ENCODE measurements around the gene CCDC178. TPM values are rescaled to one million over a fixed set of nuclear protein-coding genes. Genes with fewer than 3 reads are reported as not detected.

CCDC178 gene
- total RNA-seq, 4 donors from 2014 or later: 1.0 to 6.0 (median 5.0) TPM

DNA sequence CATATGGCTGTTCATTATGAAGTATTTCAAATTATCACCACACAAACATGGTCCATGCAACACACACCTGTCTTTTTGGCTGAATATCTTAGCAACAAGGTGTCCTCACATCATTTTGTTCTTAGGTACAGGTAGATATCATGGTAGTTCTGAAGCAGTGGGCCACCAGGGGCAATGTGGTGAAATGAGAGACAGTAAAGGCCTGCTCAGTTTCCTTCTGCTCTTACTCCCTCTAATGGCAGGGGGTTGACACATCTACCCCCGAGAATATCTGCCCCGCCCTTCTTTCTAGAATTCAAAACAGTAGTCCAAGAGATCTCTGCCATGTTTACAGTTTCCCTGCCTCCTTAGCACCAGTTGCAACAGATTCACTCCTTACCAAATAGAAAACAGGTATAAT lies 520.7 kb downstream of the CCDC178 start:
- TF ChIP-seq, protein P1, sequence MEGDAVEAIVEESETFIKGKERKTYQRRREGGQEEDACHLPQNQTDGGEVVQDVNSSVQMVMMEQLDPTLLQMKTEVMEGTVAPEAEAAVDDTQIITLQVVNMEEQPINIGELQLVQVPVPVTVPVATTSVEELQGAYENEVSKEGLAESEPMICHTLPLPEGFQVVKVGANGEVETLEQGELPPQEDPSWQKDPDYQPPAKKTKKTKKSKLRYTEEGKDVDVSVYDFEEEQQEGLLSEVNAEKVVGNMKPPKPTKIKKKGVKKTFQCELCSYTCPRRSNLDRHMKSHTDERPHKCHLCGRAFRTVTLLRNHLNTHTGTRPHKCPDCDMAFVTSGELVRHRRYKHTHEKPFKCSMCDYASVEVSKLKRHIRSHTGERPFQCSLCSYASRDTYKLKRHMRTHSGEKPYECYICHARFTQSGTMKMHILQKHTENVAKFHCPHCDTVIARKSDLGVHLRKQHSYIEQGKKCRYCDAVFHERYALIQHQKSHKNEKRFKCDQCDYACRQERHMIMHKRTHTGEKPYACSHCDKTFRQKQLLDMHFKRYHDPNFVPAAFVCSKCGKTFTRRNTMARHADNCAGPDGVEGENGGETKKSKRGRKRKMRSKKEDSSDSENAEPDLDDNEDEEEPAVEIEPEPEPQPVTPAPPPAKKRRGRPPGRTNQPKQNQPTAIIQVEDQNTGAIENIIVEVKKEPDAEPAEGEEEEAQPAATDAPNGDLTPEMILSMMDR (IDR thresholded peaks at IDR 0.05; ENCODE audit: low read depth): no peak

DNA sequence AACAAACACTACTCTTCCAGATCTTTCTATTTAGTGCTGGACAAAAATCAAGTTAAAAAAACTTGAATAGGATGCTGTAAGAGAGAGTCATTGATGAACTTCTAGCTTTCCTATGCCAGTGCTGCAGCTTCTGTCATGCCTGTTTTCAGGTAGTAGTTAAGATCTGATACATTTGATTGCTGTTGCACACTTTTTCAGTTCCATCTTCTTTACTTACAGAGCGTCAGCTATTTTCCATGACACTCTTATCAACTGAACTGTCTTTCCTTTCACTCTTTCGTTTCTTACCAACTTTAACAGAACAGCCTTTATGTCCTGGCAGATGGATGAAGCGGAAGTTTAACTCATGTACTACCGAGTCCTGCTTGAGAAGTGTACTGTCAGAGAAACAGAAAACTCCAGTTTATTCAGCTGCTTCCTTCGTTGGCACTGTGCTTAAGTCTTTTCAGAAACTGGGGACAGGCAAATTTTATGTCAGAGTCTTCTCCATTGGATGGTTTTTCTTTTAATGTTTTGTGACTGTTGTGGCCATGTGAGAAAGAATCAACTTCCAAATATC lies 521.8 kb downstream of the CCDC178 start:
- TF ChIP-seq, protein P1 (IDR thresholded peaks at IDR 0.05; ENCODE audit: low read depth): no peak

DNA sequence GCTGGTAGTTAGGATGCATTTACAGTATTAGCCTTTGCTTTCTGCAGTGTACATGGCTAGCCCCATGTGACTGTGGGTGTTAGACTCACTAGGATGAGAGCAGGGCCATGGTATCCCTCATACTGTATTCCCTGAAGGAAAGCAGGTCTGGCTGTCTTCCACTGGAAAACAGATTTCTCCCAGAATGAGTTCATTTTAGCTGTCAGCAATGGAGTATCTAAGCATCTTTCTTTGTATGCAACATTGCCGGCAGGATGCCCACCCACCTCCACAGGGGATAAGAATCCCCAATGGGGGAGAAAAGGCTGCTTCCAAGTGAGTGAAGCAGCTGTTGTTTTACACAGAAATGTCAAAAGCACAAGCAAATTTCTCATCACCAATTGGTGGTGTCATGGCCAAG lies 525.0 kb downstream of the CCDC178 start:
- TF ChIP-seq, protein P1 (IDR thresholded peaks at IDR 0.05; ENCODE audit: low read depth): no peak

DNA sequence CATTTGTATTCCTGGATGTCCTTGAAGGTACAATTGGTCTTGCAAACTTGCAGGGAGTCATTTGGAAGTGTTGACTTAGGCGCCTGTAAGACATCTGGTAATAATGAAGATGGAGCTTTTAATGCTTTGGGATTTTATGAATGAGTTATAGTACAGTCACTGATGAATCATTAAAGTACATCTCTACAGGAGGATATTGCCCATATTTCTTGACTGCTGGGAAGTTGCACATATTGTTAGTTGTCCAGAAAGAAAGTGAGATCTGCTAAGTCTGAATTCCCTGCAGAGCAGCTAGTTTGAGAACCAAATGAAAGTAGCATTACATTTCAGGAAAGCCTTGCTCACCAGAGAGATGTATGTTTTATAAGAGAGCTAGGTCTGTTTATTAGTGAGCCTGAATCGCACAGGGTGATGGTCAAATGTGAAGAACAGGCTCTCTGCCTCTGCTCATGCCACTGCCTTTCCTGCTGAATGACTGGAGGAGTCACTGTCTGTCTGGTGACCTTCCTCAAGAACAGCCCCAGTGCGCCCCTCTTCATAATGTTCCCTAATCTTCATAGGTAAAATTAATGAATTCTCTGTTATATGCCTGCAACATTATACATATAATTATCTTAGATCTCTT lies 528.7 kb downstream of the CCDC178 start:
- TF ChIP-seq, protein P1 (IDR thresholded peaks at IDR 0.05; ENCODE audit: low read depth): no peak

DNA sequence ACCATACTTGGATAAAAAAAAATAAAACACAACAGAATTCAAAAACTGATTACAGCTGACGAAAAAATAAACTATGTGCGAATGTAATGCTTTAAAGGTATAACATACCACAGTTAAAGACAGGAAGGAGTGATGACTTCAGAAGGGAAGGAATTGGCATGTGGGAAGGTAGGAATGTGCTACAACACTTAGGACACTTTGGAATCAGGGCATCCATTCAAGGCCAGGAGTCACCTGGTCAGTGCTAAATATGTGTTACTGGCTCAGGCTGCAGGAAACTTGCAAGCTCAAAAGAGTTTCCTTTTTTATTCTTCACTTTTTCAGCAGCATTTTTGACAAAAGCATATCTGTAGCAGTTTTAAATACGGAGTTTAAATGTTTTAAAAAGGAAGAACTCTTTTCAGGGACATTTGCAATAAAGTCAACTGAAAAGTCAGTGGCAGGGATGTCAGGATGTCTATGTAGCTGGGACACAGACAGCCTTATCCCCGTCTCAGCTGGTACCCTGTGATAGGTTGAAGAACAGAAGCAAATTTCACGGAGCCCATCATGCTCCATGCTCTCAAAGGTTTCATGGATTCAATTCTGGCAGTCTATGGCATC lies 529.7 kb downstream of the CCDC178 start:
- TF ChIP-seq, protein P1 (IDR thresholded peaks at IDR 0.05; ENCODE audit: low read depth): no peak

DNA sequence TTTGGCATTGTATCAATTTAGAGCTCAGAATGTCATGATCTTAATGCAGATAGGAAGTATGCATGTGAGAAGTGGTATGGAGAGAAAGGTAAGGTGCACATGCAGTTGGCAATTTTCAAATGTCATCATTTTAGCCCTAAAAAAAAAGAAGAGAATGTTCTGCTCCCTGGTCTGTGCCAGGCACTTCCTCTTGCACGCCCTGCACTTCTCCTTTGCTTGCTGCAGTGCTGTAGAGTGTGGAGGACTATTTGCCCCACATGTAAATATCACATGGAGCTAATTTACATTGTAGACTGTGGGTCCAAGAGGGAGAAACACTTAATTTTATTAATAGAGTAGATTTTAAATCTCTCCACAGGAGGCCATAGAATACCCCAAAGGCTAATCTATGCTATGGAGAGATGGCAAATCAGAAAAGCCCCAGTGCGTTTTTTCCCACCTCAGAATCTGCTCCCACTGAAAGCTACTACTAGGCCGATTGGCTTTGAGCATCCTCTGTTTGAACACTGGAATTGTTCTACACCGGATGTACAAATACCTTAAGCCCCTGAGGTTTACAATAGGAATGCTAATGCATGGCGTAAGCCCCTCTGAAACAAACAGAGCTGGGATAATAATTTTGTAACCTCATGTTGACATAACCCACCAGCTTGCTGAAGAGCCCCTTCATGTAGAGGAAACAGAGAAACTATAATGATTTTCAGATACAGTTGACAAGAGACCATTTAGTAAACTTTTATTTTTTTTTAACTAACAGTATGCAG lies 530.5 kb downstream of the CCDC178 start:
- TF ChIP-seq, protein P1 (IDR thresholded peaks at IDR 0.05; ENCODE audit: low read depth): no peak

DNA sequence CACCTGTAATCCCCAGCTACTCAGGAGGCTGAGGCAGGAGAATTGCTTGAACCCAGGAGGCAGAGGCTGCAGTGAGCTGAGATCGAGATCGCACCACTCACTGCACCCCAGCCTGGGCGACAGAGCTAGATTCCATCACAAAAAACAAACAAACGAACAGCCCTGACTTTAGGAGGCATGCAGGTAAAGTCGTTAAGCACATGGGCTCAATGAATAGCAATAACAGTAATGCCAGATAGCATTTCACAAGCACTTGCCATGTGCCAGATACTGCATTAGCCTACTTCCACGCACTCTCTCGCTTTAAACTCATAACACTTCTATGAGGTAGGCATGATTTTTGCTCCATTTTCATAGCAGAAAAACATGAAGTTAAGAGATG lies 532.1 kb downstream of the CCDC178 start:
- TF ChIP-seq, protein P1 (IDR thresholded peaks at IDR 0.05; ENCODE audit: low read depth): no peak
